SK-N-SH treated with all-trans-retinoic acid at 6 μM for 48 hours (cell line): Measurements from ENCODE around the gene EHBP1.

Source experiments
- ATAC-seq: fragments of 200-7000 bp; cut with Tn5 transposase; 3 replicates; pipeline ENCODE4 v1.9.1; 2020; ENCODE audit warnings: mild to moderate bottlenecking, moderate library complexity
- ARNTL ChIP-seq: fragments of 450-650 bp; formaldehyde crosslinking; IDR thresholded peaks from 2 replicates; pipeline ENCODE4 v1.5.0; 2020; ENCODE audit warnings: low read depth, mild to moderate bottlenecking, moderate library complexity, borderline replicate concordance
- CREB5 ChIP-seq: fragments of 250-450 bp; sonication (Bioruptor Pico); IDR thresholded peaks from 2 replicates; pipeline ENCODE4 v1.5.1; 2020; ENCODE audit warnings: low read depth, mild to moderate bottlenecking, moderate library complexity
- CSDC2 ChIP-seq: fragments of 250-450 bp; sonication (Bioruptor Pico); IDR thresholded peaks from 2 replicates; pipeline ENCODE4 v1.5.0; 2020; ENCODE audit warnings: mild to moderate bottlenecking, moderate library complexity
- ESRRG ChIP-seq: fragments of 250-450 bp; sonication (Bioruptor Pico); IDR thresholded peaks from 2 replicates; pipeline ENCODE4 v1.6.1; 2021; ENCODE audit warnings: mild to moderate bottlenecking
- GLIS3 ChIP-seq: fragments of 250-450 bp; sonication (Bioruptor Pico); IDR thresholded peaks from 2 replicates; pipeline ENCODE4 v1.5.0; 2020; ENCODE audit warnings: mild to moderate bottlenecking, moderate library complexity
- ISL1 ChIP-seq: fragments of 250-450 bp; sonication (Bioruptor Pico); IDR thresholded peaks from 2 replicates; pipeline ENCODE4 v2.1.2; 2022; ENCODE audit warnings: mild to moderate bottlenecking, moderate library complexity
- OSR1 ChIP-seq: fragments of 250-450 bp; sonication (Bioruptor Pico); IDR thresholded peaks from 2 replicates; pipeline ENCODE4 v1.8.0; 2022; ENCODE audit warnings: moderate library complexity, mild to moderate bottlenecking, inconsistent platforms
- PATZ1 ChIP-seq: fragments of 250-450 bp; sonication (Bioruptor Pico); IDR thresholded peaks from 2 replicates; pipeline ENCODE4 v1.8.0; 2020; ENCODE audit warnings: mild to moderate bottlenecking, moderate library complexity, borderline replicate concordance
- POU6F1 ChIP-seq: fragments of 250-450 bp; sonication (Bioruptor Pico); IDR thresholded peaks from 2 replicates; pipeline ENCODE4 v1.8.0; 2021; ENCODE audit warnings: low read depth, mild to moderate bottlenecking, moderate library complexity, borderline replicate concordance
- PPARA ChIP-seq: fragments of 250-450 bp; sonication (Bioruptor Pico); IDR thresholded peaks from 2 replicates; pipeline ENCODE4 v1.5.0; 2020; ENCODE audit warnings: mild to moderate bottlenecking, borderline replicate concordance
- RARB ChIP-seq: fragments of 250-450 bp; sonication (Bioruptor Pico); IDR thresholded peaks from 2 replicates; pipeline ENCODE4 v1.8.0; 2021; ENCODE audit warnings: mild to moderate bottlenecking, moderate library complexity
- SNAI2 ChIP-seq: fragments of 250-450 bp; sonication (Bioruptor Pico); IDR thresholded peaks from 2 replicates; pipeline ENCODE4 v1.5.0; 2020; ENCODE audit warnings: mild to moderate bottlenecking, moderate library complexity
- TCF4 ChIP-seq: fragments of 250-450 bp; sonication (Bioruptor Pico); IDR thresholded peaks from 2 replicates; pipeline ENCODE4 v1.8.0; 2021; ENCODE audit warnings: mild to moderate bottlenecking, moderate library complexity, borderline replicate concordance
- TOX ChIP-seq: fragments of 250-450 bp; sonication (Bioruptor Pico); IDR thresholded peaks from 2 replicates; pipeline ENCODE4 v1.8.0; 2021; ENCODE audit warnings: mild to moderate bottlenecking, moderate library complexity, borderline replicate concordance
- TSHZ2 ChIP-seq: fragments of 250-450 bp; sonication (Bioruptor Pico); IDR thresholded peaks from 2 replicates; pipeline ENCODE4 v1.5.0; 2020; ENCODE audit warnings: mild to moderate bottlenecking, moderate library complexity
- ZC3H10 ChIP-seq: fragments of 250-450 bp; sonication (Bioruptor Pico); IDR thresholded peaks from 2 replicates; pipeline ENCODE4 v1.5.1; 2021; ENCODE audit warnings: mild to moderate bottlenecking, moderate library complexity
- ZFP3 ChIP-seq: fragments of 250-450 bp; sonication (Bioruptor Pico); IDR thresholded peaks from 2 replicates; pipeline ENCODE4 v1.5.0; 2020; ENCODE audit warnings: mild to moderate bottlenecking, moderate library complexity
- ZFP30 ChIP-seq: fragments of 450-650 bp; formaldehyde crosslinking; IDR thresholded peaks from 2 replicates; pipeline ENCODE4 v1.5.0; 2022; ENCODE audit warnings: mild to moderate bottlenecking, moderate library complexity
- ZNF565 ChIP-seq: fragments of 450-650 bp; formaldehyde crosslinking; conservative IDR thresholded peaks from 2 replicates; pipeline ENCODE4 v1.5.0; 2020; ENCODE audit warnings: low read depth, mild to moderate bottlenecking, moderate library complexity
- ZNF70 ChIP-seq: fragments of 450-650 bp; formaldehyde crosslinking; IDR thresholded peaks from 2 replicates; pipeline ENCODE4 v1.5.0; 2020; ENCODE audit warnings: mild to moderate bottlenecking, moderate library complexity
- ZNF8 ChIP-seq: fragments of 450-650 bp; formaldehyde crosslinking; IDR thresholded peaks from 2 replicates; pipeline ENCODE4 v1.5.0; 2020; ENCODE audit warnings: mild to moderate bottlenecking, moderate library complexity

EHBP1 gene

GRCh38 chr2:62686012-62686685 lies 19.4 kb upstream of the EHBP1 start:
- ATAC-seq, result no peak
- no peak for TF ChIP-seq RARB (CRISPR knock-in tag)
- TF ChIP-seq POU6F1, result no peak
- TF ChIP-seq ZC3H10 (CRISPR knock-in tag), result no peak
- TF ChIP-seq TSHZ2 (CRISPR knock-in tag), result no peak
- TF ChIP-seq CREB5, result no peak

- TF ChIP-seq ZFP3 (CRISPR knock-in tag), result no peak
- no peak for TF ChIP-seq ZFP30 (CRISPR knock-in tag)
- no peak for TF ChIP-seq ZC3H10 (CRISPR knock-in tag)
- no peak for TF ChIP-seq ESRRG (CRISPR knock-in tag)
- TF ChIP-seq ISL1 (CRISPR knock-in tag), result peak; percentile 40; the same call in 1 of the 2 replicates
- no peak for TF ChIP-seq SNAI2 (CRISPR knock-in tag)
- peak; percentile 94 for ATAC-seq
Observed at GRCh38 chr2:62687636-62688035, 17.9 kb upstream of the EHBP1 start.

GRCh38 chr2:62688771-62689170 lies 16.7 kb upstream of the EHBP1 start:
- TF ChIP-seq ZFP30 (CRISPR knock-in tag), result no peak
- no peak for TF ChIP-seq GLIS3
- no peak for TF ChIP-seq POU6F1
- TF ChIP-seq ARNTL (CRISPR knock-in tag), result no peak
- TF ChIP-seq OSR1, result no peak
- ATAC-seq, result peak; percentile 15; the same call in 1 of the 3 replicates

GRCh38 chr2:62691186-62691585 lies 14.3 kb upstream of the EHBP1 start:
- no peak for TF ChIP-seq ZNF70 (CRISPR knock-in tag)
- no peak for TF ChIP-seq ESRRG (CRISPR knock-in tag)
- TF ChIP-seq ARNTL (CRISPR knock-in tag), result no peak
- no peak for TF ChIP-seq CSDC2 (CRISPR knock-in tag)
- no peak for TF ChIP-seq ZNF565 (CRISPR knock-in tag)
- TF ChIP-seq PATZ1, result no peak
- TF ChIP-seq TOX (CRISPR knock-in tag), result no peak
- TF ChIP-seq ZNF8 (CRISPR knock-in tag), result no peak
- no peak for TF ChIP-seq ISL1 (CRISPR knock-in tag)
- no peak for TF ChIP-seq SNAI2 (CRISPR knock-in tag)
- TF ChIP-seq OSR1, result no peak
- TF ChIP-seq ZFP3 (CRISPR knock-in tag), result no peak
- TF ChIP-seq PPARA (CRISPR knock-in tag), result no peak
- no peak for TF ChIP-seq RARB (CRISPR knock-in tag)
- TF ChIP-seq POU6F1, result no peak
- no peak for TF ChIP-seq GLIS3
- no peak for TF ChIP-seq TCF4 (CRISPR knock-in tag)
- no peak for TF ChIP-seq ZC3H10 (CRISPR knock-in tag)
- no peak for TF ChIP-seq ZFP30 (CRISPR knock-in tag)
- TF ChIP-seq TSHZ2 (CRISPR knock-in tag), result no peak

More at GRCh38 chr2:62691186-62691585, 14.3 kb upstream of the EHBP1 start:
- no peak for ATAC-seq
